Liver (tissue), 9 donors: ENCODE measurements around the gene AKNAD1. TPM values are rescaled to one million over a fixed set of nuclear protein-coding genes. Genes with fewer than 3 reads are reported as not detected.

Experiments
- DNase-seq: peaks from one replicate; pipeline ENCODE4 v3.0.0-alpha.2; 2017; ENCODE audit warnings: low spot score
- H3K27ac ChIP-seq, 2 donors: one replicate each; pipeline ENCODE4 v1.7.0; 2013; ENCODE audit warnings: inconsistent platforms in 2 of 2, low read length in 2 of 2, control low read depth in 1 of 2, low read depth in 1 of 2, mild to moderate bottlenecking in 1 of 2
- H3K27me3 ChIP-seq, 4 donors: one replicate each; pipeline versions ENCODE4 v1.6.1 to v1.7.0; 2013; ENCODE audit warnings: low read length in 3 of 4, inconsistent platforms in 1 of 4, mild to moderate bottlenecking in 1 of 4, moderate library complexity in 1 of 4; ENCODE audit not compliant: control insufficient read depth in 4 of 4, insufficient read depth in 4 of 4
- H3K36me3 ChIP-seq, 4 donors: one replicate each; pipeline versions ENCODE4 v1.6.1 to v1.7.0; 2013; ENCODE audit warnings: low read length in 3 of 4, mild to moderate bottlenecking in 3 of 4, low read depth in 1 of 4, moderate library complexity in 1 of 4; ENCODE audit not compliant: control insufficient read depth in 4 of 4, insufficient read depth in 3 of 4
- H3K4me1 ChIP-seq, 4 donors: one replicate each; pipeline versions ENCODE4 v1.6.1 to v1.7.0; 2013; ENCODE audit warnings: low read length in 3 of 4, mild to moderate bottlenecking in 3 of 4, moderate library complexity in 1 of 4; ENCODE audit not compliant: control insufficient read depth in 4 of 4, insufficient read depth in 4 of 4
- H3K4me3 ChIP-seq, 3 donors: one replicate each; pipeline versions ENCODE4 v1.6.1 to v1.7.0; 2013; ENCODE audit warnings: low read length in 3 of 3, control low read depth in 1 of 3, low read depth in 1 of 3, mild to moderate bottlenecking in 1 of 3
- H3K9ac ChIP-seq, 2 donors: one replicate each; pipeline ENCODE4 v1.7.0; 2013; ENCODE audit warnings: low read length in 2 of 2, mild to moderate bottlenecking in 2 of 2, moderate library complexity in 2 of 2, control low read depth in 1 of 2, low read depth in 1 of 2
- H3K9me3 ChIP-seq, 4 donors: one replicate each; pipeline versions ENCODE4 v1.6.1 to v1.7.0; 2013; ENCODE audit warnings: low read length in 3 of 4; ENCODE audit not compliant: control insufficient read depth in 4 of 4
- FOXA1 ChIP-seq: IDR thresholded peaks from 2 replicates; pipeline ENCODE4 v1.6.1; 2016; ENCODE audit warnings: antibody characterized with exemption
- FOXA2 ChIP-seq: IDR thresholded peaks from 2 replicates; pipeline ENCODE4 v1.6.1; 2016; ENCODE audit warnings: antibody characterized with exemption
- GABPA ChIP-seq, 2 donors: IDR thresholded peaks in 1 of 2; conservative IDR thresholded peaks in 1 of 2; 2 replicates each; pipeline ENCODE4 v1.6.1; 2016; ENCODE audit warnings: antibody characterized with exemption in 2 of 2, mild to moderate bottlenecking in 1 of 2, moderate library complexity in 1 of 2
- HNF4A ChIP-seq, 2 donors: conservative IDR thresholded peaks; 2 replicates each; pipeline ENCODE4 v1.6.1; 2016; ENCODE audit warnings: antibody characterized with exemption in 2 of 2, mild to moderate bottlenecking in 2 of 2
- HNF4G ChIP-seq: IDR thresholded peaks from 2 replicates; pipeline ENCODE4 v1.6.1; 2016; ENCODE audit warnings: antibody characterized with exemption
- JUND ChIP-seq, 2 donors: IDR thresholded peaks; 2 replicates each; pipeline ENCODE4 v1.6.1; 2016; ENCODE audit warnings: antibody characterized with exemption in 2 of 2
- NR2F2 ChIP-seq: IDR thresholded peaks from 2 replicates; pipeline ENCODE4 v1.6.1; 2016; ENCODE audit warnings: antibody characterized with exemption
- RAD21 ChIP-seq, 2 donors: IDR thresholded peaks; 2 replicates each; pipeline ENCODE4 v1.6.1; 2016; ENCODE audit warnings: antibody characterized with exemption in 2 of 2, mild to moderate bottlenecking in 2 of 2
- RXRA ChIP-seq, 2 donors: IDR thresholded peaks; 2 replicates each; pipeline ENCODE4 v1.6.1; 2017 to 2018; ENCODE audit warnings: antibody characterized with exemption in 2 of 2, mild to moderate bottlenecking in 1 of 2
- SP1 ChIP-seq: IDR thresholded peaks from 2 replicates; pipeline ENCODE4 v1.6.1; 2018; ENCODE audit warnings: antibody characterized with exemption, mild to moderate bottlenecking
- YY1 ChIP-seq: IDR thresholded peaks from 2 replicates; pipeline ENCODE4 v1.6.1; 2016; ENCODE audit warnings: antibody characterized with exemption, mild to moderate bottlenecking
- WGBS: extraction: QIAGEN DNeasy Blood & Tissue Kit; methylation state at CpG from one replicate; pipeline ENCODE4 v1.1.7; 2013; 5-methylcytosine and 5-hydroxymethylcytosine counted together
- polyA plus RNA-seq, 2 donors: library from polyadenylated mRNA; stranded (reverse) in 1 of 2; unstranded in 1 of 2; fragments of 200-250 nt in 1 of 2; fragments of >200 nt in 1 of 2; fragmentation: Nextera tagmentation in 1 of 2; extraction: Ambion mirVana in 1 of 2; gene quantifications; one replicate each; pipeline versions ENCODE4 v1.2.1 to v1.2.3, GENCODE V29; 2013 to 2015
- total RNA-seq, 2 donors: library from RNA; depleted of rRNA; stranded (reverse); fragments of >200 nt; gene quantifications; one replicate each; pipeline ENCODE4 v1.2.3, GENCODE V29; 2014
- TF ChIP-seq, protein P1 (sequence below): IDR thresholded peaks from 2 replicates; pipeline ENCODE4 v1.6.1; 2016; ENCODE audit warnings: antibody characterized with exemption
- TF ChIP-seq, protein P2 (sequence below): IDR thresholded peaks from 2 replicates; pipeline ENCODE4 v1.6.1; 2016; ENCODE audit warnings: antibody characterized with exemption, mild to moderate bottlenecking
- donor health status: healthy.
- donor health status: healthy.
- donor health status: healthy.
- donor health status: healthy.
- donor health status: healthy.

AKNAD1 gene
- total and polyA plus RNA-seq, 4 donors: not detected

DNA sequence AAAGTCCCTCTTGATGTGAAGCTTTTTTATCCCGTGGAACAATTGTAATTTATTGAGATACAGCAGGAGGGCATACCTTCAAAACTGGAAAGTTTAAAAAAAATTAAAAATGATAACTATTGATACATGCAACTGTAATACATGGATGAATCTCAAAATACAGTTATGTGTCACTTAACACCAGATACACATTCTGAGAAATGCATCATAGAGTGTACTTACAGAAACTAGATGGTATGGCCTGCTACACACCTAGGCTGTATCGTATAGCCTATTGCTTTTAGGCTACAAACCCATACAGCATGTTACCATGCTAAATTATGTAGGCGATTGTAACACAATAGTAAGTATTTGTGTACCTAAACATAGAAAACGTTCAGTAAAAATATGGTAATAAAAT lies 7.1 kb upstream of the AKNAD1 start (continued):
- TF ChIP-seq, protein P1, sequence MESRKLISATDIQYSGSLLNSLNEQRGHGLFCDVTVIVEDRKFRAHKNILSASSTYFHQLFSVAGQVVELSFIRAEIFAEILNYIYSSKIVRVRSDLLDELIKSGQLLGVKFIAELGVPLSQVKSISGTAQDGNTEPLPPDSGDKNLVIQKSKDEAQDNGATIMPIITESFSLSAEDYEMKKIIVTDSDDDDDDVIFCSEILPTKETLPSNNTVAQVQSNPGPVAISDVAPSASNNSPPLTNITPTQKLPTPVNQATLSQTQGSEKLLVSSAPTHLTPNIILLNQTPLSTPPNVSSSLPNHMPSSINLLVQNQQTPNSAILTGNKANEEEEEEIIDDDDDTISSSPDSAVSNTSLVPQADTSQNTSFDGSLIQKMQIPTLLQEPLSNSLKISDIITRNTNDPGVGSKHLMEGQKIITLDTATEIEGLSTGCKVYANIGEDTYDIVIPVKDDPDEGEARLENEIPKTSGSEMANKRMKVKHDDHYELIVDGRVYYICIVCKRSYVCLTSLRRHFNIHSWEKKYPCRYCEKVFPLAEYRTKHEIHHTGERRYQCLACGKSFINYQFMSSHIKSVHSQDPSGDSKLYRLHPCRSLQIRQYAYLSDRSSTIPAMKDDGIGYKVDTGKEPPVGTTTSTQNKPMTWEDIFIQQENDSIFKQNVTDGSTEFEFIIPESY: no peak
- TF ChIP-seq SP1: no peak
- no peak for TF ChIP-seq HNF4G
- no peak for TF ChIP-seq JUND (IDR thresholded peaks at IDR 0.05)
- no peak for TF ChIP-seq YY1
- TF ChIP-seq HNF4A (conservative IDR thresholded peaks at IDR 0.05): no peak

DNA sequence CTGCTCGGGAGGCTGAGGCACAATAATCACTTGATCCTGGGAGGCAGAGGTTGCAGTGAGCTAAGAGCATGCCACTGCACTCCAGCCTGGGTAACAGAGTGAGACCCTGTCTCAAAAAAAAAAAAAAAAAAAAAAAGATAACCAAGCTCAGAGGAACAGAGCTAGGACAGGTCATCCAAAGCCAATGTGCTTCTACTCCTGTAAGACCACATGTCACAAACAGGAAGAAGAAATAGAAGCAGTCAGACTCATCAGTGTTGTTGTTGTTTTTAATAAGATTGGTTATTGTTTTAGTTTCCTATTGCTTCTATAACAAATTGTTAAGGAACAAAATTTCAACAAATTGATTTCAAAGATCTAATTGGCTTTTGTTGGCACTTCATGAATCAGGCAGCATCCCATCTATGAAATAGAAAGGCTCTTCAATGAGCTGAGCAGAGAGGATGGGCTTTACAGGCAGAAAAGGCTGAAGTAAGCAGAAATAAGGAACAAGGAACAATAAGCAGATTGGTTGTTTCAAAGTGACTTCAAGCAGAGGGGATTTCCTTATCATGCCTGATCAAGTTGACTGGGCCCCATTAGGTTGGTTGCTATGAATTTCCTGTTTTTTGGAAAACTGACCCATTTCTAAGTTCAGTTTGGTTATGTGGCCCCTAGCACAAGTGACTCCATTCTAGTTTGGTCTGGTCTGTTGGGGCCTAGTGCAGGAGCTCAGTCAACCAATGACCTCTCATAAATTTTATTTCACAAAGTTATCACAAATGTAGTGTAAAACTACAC lies 6.0 kb upstream of the AKNAD1 start:
- H3K36me3 ChIP-seq: no peaks in the 10 kb centered on the region
- no peaks in the 10 kb centered on the region for H3K4me1 ChIP-seq
- H3K4me3 ChIP-seq: no peak overlapping the region
- TF ChIP-seq SP1 (no peak), GABPA (IDR thresholded peaks at IDR 0.05 in 1 of 2, conservative IDR thresholded peaks at IDR 0.05 in 1 of 2) (no peak), JUND (IDR thresholded peaks at IDR 0.05) (no peak), YY1 (no peak), RAD21 (IDR thresholded peaks at IDR 0.05) (no peak), FOXA1 (no peak)
- TF ChIP-seq, protein P2, sequence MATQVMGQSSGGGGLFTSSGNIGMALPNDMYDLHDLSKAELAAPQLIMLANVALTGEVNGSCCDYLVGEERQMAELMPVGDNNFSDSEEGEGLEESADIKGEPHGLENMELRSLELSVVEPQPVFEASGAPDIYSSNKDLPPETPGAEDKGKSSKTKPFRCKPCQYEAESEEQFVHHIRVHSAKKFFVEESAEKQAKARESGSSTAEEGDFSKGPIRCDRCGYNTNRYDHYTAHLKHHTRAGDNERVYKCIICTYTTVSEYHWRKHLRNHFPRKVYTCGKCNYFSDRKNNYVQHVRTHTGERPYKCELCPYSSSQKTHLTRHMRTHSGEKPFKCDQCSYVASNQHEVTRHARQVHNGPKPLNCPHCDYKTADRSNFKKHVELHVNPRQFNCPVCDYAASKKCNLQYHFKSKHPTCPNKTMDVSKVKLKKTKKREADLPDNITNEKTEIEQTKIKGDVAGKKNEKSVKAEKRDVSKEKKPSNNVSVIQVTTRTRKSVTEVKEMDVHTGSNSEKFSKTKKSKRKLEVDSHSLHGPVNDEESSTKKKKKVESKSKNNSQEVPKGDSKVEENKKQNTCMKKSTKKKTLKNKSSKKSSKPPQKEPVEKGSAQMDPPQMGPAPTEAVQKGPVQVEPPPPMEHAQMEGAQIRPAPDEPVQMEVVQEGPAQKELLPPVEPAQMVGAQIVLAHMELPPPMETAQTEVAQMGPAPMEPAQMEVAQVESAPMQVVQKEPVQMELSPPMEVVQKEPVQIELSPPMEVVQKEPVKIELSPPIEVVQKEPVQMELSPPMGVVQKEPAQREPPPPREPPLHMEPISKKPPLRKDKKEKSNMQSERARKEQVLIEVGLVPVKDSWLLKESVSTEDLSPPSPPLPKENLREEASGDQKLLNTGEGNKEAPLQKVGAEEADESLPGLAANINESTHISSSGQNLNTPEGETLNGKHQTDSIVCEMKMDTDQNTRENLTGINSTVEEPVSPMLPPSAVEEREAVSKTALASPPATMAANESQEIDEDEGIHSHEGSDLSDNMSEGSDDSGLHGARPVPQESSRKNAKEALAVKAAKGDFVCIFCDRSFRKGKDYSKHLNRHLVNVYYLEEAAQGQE: no peak
- TF ChIP-seq, protein P1: no peak
- H3K27me3 ChIP-seq: peaks cover 0 to 3% (median under 1%) of the 10 kb centered on the region in 4 donors
- H3K9ac ChIP-seq: no peak overlapping the region
- H3K27ac ChIP-seq: no peak overlapping the region
- DNase-seq: no peak
- whole genome bisulfite sequencing: 100% methylated on average over 1 of the region's 1 CpG
- no peaks in the 10 kb centered on the region for H3K9me3 ChIP-seq

DNA sequence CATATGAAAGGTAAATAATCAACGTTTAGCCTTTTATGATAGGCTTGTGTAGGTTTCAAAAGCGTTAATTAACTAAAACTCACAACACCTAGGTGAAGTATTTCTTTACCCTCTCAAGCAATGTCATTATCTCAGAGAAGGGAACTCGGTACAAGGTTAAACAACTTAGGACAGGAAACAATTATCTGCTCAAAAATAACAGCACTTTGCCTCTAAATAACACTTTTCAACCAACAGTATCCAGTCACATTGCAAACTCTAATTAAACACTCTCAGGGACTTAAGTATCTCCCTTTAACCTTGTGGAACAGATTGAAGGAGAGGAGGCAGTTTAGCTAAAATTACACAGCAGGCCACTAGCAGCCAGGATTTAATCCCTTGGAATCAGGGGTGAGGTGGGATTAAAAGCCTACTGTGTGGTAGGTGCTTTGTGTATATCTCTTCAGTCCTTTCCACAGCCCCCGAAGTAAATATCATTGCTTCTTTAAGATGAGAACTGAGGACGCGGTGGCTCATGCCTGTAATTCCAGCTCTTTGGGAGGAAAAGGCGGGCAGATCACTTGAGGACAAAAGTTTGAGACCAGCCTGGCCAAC lies 5.2 kb upstream of the AKNAD1 start:
- no peaks in the 10 kb centered on the region for H3K4me1 ChIP-seq
- H3K36me3 ChIP-seq: no peaks in the 10 kb centered on the region
- TF ChIP-seq, protein P2: no peak
- no peak for TF ChIP-seq HNF4A (conservative IDR thresholded peaks at IDR 0.05)
- no peak for TF ChIP-seq NR2F2
- TF ChIP-seq FOXA1: no peak
- TF ChIP-seq, protein P1: no peak
- no peak for TF ChIP-seq JUND (IDR thresholded peaks at IDR 0.05)
- no peak for TF ChIP-seq HNF4G
- no peak for TF ChIP-seq FOXA2
- TF ChIP-seq RXRA (IDR thresholded peaks at IDR 0.05): no peak
- H3K4me3 ChIP-seq: no peak overlapping the region
- no peak for DNase-seq
- peaks cover 0 to 3% (median under 1%) of the 10 kb centered on the region in 4 donors for H3K27me3 ChIP-seq
- 74% methylated on average over 7 of the region's 7 CpGs for WGBS
- no peak overlapping the region for H3K9ac ChIP-seq
- no peaks in the 10 kb centered on the region for H3K9me3 ChIP-seq
- H3K27ac ChIP-seq: no peak overlapping the region
